Measurements from ENCODE around the gene CHIT1. TPM values are rescaled to one million over a fixed set of nuclear protein-coding genes. Genes with fewer than 3 reads are reported as not detected.

Gene CHIT1
- total and polyA plus RNA-seq, 2 of the 13 experiments (the other 11 are each of a cell fraction or from before 2014, with no cell fraction given), result not detected

- TF ChIP-seq ZNF512B (CRISPR knock-in tag; IDR thresholded peaks at IDR 0.05; ENCODE audit: borderline replicate concordance), result no peak
- TF ChIP-seq MYC (CRISPR knock-in tag; IDR thresholded peaks at IDR 0.05; ENCODE audit: borderline replicate concordance), result no peak
- TF ChIP-seq PPARG (CRISPR knock-in tag; conservative IDR thresholded peaks at IDR 0.05), result peak; percentile 30; the same call in 1 of the 2 replicates
- TF ChIP-seq ARID5B (CRISPR knock-in tag; IDR thresholded peaks at IDR 0.05), result no peak
These were observed 13.0 kb downstream of the CHIT1 start (continued) for GRCh38 chr1:203216274-203217138.

Measured in HepG2 (cell line).